Rectal smooth muscle tissue (tissue), 1 donor: ENCODE data around the gene ADCY3.

Experiments used
- H3K27ac ChIP-seq: one replicate; pipeline ENCODE4 v1.7.0; 2013; ENCODE audit warnings: low read depth, low read length, inconsistent platforms
- H3K27me3 ChIP-seq: one replicate; pipeline ENCODE4 v1.7.0; 2013; ENCODE audit warnings: low read length; ENCODE audit not compliant: control insufficient read depth, insufficient read depth
- H3K36me3 ChIP-seq: one replicate; pipeline ENCODE4 v1.7.0; 2013; ENCODE audit warnings: low read length; ENCODE audit not compliant: control insufficient read depth, insufficient read depth
- H3K4me1 ChIP-seq: one replicate; pipeline ENCODE4 v1.7.0; 2013; ENCODE audit warnings: low read length; ENCODE audit not compliant: control insufficient read depth, insufficient read depth
- H3K4me3 ChIP-seq: one replicate; pipeline ENCODE4 v1.7.0; 2013; ENCODE audit warnings: low read length
- H3K9ac ChIP-seq: one replicate; pipeline ENCODE4 v1.7.0; 2013; ENCODE audit warnings: low read length

The ADCY3 gene

GRCh38 chr2:24791452-24791851, 128.6 kb downstream of the ADCY3 start:
- H3K36me3 ChIP-seq, result no peaks in the 10 kb centered on the region
- H3K27me3 ChIP-seq, result no peaks in the 10 kb centered on the region
- H3K4me1 ChIP-seq, result no peaks in the 10 kb centered on the region
- H3K9ac ChIP-seq, result no peak overlapping the region
- no peak overlapping the region for H3K27ac ChIP-seq
- H3K4me3 ChIP-seq, result no peak overlapping the region

GRCh38 chr2:24788816-24789215, 131.2 kb downstream of the ADCY3 start:
- Histone ChIP-seq H3K4me1 (no peaks in the 10 kb centered on the region), H3K9ac (no peak overlapping the region), H3K36me3 (no peaks in the 10 kb centered on the region), H3K4me3 (no peak overlapping the region), H3K27me3 (no peaks in the 10 kb centered on the region), H3K27ac (no peak overlapping the region)

GRCh38 chr2:24787532-24787931, 132.5 kb downstream of the ADCY3 start:
- Histone ChIP-seq H3K9ac (no peak overlapping the region), H3K4me1 (no peaks in the 10 kb centered on the region), H3K27me3 (no peaks in the 10 kb centered on the region), H3K4me3 (no peak overlapping the region), H3K36me3 (no peaks in the 10 kb centered on the region), H3K27ac (no peak overlapping the region)

GRCh38 chr2:24785671-24786321, 134.2 kb downstream of the ADCY3 start:
- no peaks in the 10 kb centered on the region for H3K27me3 ChIP-seq
- H3K36me3 ChIP-seq, result no peaks in the 10 kb centered on the region
- H3K9ac ChIP-seq, result no peak overlapping the region
- no peak overlapping the region for H3K27ac ChIP-seq
- H3K4me1 ChIP-seq, result no peaks in the 10 kb centered on the region
- H3K4me3 ChIP-seq, result no peak overlapping the region

GRCh38 chr2:24783641-24784040, 136.4 kb downstream of the ADCY3 start:
- Histone ChIP-seq H3K27me3 (no peaks in the 10 kb centered on the region), H3K4me1 (no peaks in the 10 kb centered on the region), H3K9ac (no peak overlapping the region), H3K27ac (no peak overlapping the region), H3K4me3 (no peak overlapping the region), H3K36me3 (no peaks in the 10 kb centered on the region)

- H3K27me3 ChIP-seq, result no peaks in the 10 kb centered on the region
- no peaks in the 10 kb centered on the region for H3K4me1 ChIP-seq
- no peak overlapping the region for H3K27ac ChIP-seq
- no peaks in the 10 kb centered on the region for H3K36me3 ChIP-seq
- H3K9ac ChIP-seq, result no peak overlapping the region
- no peak overlapping the region for H3K4me3 ChIP-seq
These were observed 140.9 kb downstream of the ADCY3 start for GRCh38 chr2:24779116-24779515.

GRCh38 chr2:24774373-24774772, 145.7 kb downstream of the ADCY3 start:
- no peak overlapping the region for H3K4me3 ChIP-seq
- H3K27ac ChIP-seq, result no peak overlapping the region
- no peaks in the 10 kb centered on the region for H3K36me3 ChIP-seq
- H3K4me1 ChIP-seq, result no peaks in the 10 kb centered on the region
- no peak overlapping the region for H3K9ac ChIP-seq
- no peaks in the 10 kb centered on the region for H3K27me3 ChIP-seq

GRCh38 chr2:24771764-24772586, 148.1 kb downstream of the ADCY3 start:
- Histone ChIP-seq H3K9ac (no peak overlapping the region), H3K27ac (no peak overlapping the region), H3K4me3 (no peak overlapping the region), H3K27me3 (no peaks in the 10 kb centered on the region), H3K4me1 (no peaks in the 10 kb centered on the region), H3K36me3 (peaks cover 3% of the 10 kb centered on the region)

GRCh38 chr2:24771061-24771460, 149.0 kb downstream of the ADCY3 start:
- H3K27me3 ChIP-seq, result no peaks in the 10 kb centered on the region
- H3K9ac ChIP-seq, result no peak overlapping the region
- H3K36me3 ChIP-seq, result peaks cover 3% of the 10 kb centered on the region
- H3K4me3 ChIP-seq, result no peak overlapping the region
- H3K4me1 ChIP-seq, result no peaks in the 10 kb centered on the region
- no peak overlapping the region for H3K27ac ChIP-seq
